Measurements from ENCODE around the gene RPGRIP1L.
"Not testable (repeated sequence)": the region's sequence is repeated elsewhere in the genome, so short reads cannot be mapped to it uniquely, and the experiment has no call there.

- not testable (repeated sequence) for TF ChIP-seq CTCF, POLR2A (IDR thresholded peaks at IDR 0.05)
Observed at GRCh38 chr16:53698271-53698670, 5.4 kb downstream of the RPGRIP1L start.

Measured in adrenal gland (tissue), 5 donors.